Suprapubic skin (tissue), 3 donors: Measurements from ENCODE around the gene CYB561D2.

Experiments used
- EP300 ChIP-seq: sonication (generic); formaldehyde crosslinking; IDR thresholded peaks from one replicate; pipeline ENCODE4 v1.6.1; 2017; ENCODE audit warnings: antibody characterized with exemption
- POLR2A ChIP-seq, 2 donors: fragments of 450-650 bp; IDR thresholded peaks; one replicate each; pipeline ENCODE4 v1.6.1; 2017; ENCODE audit warnings: antibody characterized with exemption in 2 of 2, mild to moderate bottlenecking in 2 of 2, moderate library complexity in 2 of 2
- TF ChIP-seq, protein P1 (sequence below), 2 donors: fragments of 200-600 bp in 1 of 2; fragments of 450-650 bp in 1 of 2; sonication (generic) in 1 of 2; IDR thresholded peaks; one replicate each; pipeline ENCODE4 v1.5.1; 2016 to 2019; ENCODE audit warnings: antibody characterized with exemption in 2 of 2, mild to moderate bottlenecking in 1 of 2, moderate library complexity in 1 of 2

DNA sequence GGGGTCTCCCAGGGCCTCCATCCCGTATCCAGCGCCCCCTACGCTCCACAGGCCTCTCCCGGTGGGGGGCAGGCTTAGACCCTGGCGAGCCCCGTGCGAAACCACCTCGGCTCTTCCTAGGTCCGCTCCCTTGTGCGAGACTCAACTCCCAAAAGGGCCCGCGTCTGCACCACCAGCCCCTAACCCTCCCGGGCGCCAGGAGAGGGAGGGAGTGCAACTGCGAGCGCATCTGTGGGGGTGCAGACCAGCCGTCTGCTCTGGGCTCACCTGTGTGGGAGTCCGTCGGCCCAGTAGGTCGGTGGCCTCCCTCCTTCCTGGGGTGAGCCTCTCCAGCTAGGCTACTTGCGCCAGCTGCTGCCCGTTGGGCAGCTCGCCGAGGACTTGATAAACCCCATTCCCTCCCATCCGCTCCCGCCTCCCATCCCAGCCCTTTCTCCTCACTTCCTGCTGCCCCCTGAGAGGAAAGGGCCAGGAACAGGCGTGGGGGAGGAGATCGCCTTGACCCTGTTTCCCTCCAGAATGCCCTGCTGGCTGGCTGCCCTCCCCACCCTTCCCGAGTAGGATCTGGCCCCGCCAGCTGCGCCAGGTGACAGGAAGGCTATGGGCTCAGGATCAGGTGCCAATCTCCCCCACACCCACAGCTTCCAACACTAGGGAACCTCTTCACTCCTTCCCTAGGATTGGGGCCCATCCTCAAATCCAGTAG is 28.1 kb upstream of the CYB561D2 start, which contains the start of gene HYAL2:
- no peak for TF ChIP-seq POLR2A (IDR thresholded peaks at IDR 0.05)
- TF ChIP-seq, protein P1, sequence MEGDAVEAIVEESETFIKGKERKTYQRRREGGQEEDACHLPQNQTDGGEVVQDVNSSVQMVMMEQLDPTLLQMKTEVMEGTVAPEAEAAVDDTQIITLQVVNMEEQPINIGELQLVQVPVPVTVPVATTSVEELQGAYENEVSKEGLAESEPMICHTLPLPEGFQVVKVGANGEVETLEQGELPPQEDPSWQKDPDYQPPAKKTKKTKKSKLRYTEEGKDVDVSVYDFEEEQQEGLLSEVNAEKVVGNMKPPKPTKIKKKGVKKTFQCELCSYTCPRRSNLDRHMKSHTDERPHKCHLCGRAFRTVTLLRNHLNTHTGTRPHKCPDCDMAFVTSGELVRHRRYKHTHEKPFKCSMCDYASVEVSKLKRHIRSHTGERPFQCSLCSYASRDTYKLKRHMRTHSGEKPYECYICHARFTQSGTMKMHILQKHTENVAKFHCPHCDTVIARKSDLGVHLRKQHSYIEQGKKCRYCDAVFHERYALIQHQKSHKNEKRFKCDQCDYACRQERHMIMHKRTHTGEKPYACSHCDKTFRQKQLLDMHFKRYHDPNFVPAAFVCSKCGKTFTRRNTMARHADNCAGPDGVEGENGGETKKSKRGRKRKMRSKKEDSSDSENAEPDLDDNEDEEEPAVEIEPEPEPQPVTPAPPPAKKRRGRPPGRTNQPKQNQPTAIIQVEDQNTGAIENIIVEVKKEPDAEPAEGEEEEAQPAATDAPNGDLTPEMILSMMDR (IDR thresholded peaks at IDR 0.05), result no peak
- TF ChIP-seq EP300, result no peak
